Measurements from ENCODE around the gene LSM7.

DNA sequence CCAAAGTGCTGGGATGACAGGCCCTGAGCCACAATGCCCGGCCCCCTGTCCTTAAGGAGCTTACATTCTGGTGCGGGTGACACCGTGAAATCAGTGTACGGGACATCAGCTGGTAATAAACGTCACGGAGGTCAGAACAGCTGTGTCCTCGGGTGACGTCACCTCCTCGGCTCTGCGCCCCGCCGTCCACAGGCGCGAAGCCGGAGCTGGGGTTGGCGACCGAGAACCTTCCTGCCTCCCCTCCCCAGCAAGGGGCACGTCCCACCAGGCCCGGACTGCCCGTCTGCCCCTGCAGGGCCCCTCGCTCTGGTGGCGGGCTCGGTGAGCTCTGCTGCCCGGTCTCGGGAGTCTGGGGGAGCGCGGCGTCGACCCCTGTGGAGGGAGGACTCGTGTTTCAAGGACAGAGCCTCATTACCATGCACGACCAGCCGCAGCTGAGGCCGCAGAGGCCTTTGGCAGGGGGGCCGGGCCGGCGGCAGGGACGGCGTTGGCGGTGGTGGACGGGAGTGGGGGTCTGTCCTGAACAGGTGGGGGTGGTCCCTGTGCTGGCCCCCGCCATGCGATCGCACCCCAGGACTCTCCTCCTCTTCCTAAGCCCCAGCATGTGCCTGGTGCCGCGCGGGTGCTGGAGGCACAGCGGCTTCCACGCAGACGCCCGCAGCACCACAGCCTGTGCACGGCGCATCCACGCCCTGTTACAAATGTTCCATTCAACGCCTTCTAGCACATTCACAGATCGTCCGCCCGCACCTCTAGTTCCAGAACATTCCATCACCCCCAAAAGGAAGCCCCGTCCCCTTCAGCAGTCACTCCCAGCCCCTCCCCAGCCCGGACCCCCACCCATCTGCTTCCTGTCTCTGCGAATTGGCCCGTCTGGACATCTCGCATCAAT lies 25.8 kb downstream of the LSM7 start:
- TF ChIP-seq POLR2A (IDR thresholded peaks at IDR 0.05; ENCODE audit: low read length) (no peak), GATA1 (IDR thresholded peaks at IDR 0.05; ENCODE audit: low read depth, low read length) (no peak)

All from erythroblast (primary cell).